ENCODE data around the gene LARGE2.

Gene LARGE2

GRCh38 chr11:45922425-45923082, at the start of gene LARGE2:
Gene LARGE2 (plus strand): TSS chr11:45922656. CDS start chr11:45922883, 227 bp downstream.
- no peak for DNase-seq (ENCODE audit: low spot score)

DNA sequence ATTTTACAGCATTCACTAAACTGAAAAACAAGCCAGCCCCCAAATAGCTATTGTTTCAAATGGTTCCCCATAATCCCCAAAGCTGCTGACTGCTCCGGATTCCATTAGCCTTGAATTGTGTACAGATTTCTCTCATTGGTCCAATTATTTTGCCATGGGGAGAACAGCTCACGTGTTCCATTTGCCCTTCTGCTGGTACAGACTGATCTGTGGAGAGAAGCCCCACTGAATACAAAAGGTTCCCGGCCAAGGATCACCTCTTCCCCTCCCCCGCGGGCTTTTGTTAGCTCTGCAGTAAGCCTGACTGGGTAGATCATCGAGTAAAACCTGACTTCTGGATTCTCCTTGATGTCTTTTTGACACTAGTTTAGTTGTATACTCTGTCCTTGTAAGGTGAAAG, 46.1 kb upstream of the LARGE2 start:
- DNase-seq (ENCODE audit: low spot score): no peak

DNA sequence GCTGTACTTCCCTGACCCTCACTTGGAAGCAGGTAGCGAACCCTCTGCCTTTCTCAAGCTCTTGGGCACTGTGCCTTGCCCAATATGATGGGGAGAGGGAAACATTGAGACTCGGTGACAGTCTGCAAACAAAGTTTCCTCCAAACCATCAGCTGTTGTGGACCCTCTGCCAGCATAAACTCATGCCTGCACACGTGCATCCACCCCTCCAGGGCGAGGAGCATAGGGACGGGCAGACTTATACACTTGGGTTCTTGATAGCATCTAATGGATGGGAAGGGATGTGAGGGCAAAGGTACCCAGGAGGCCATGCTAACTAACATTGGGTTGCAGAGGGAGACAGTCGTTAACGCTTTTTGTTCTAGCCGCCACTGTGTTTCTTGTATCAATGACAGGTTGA, 45.2 kb upstream of the LARGE2 start:
- no peak for DNase-seq (ENCODE audit: low spot score)

DNA sequence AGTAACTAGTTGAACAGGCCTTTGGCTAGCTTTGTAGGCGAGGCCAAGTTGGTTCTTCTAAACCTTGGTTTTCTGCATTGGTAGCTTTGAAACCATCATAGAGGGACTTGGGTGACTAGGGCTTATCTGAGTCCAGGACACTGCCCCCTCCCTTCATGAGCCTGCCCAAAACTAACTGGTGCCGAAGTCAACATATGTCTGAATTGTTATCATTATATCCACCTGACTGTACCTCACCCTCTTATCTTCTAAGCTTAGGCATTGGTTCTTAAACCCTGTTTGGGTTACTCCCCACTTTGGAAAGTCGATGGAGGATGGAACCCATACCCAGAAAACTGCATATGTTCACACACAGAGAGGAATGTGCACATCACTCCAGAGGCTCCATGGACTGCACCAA, 44.6 kb upstream of the LARGE2 start:
- no peak for DNase-seq (ENCODE audit: low spot score)

DNA sequence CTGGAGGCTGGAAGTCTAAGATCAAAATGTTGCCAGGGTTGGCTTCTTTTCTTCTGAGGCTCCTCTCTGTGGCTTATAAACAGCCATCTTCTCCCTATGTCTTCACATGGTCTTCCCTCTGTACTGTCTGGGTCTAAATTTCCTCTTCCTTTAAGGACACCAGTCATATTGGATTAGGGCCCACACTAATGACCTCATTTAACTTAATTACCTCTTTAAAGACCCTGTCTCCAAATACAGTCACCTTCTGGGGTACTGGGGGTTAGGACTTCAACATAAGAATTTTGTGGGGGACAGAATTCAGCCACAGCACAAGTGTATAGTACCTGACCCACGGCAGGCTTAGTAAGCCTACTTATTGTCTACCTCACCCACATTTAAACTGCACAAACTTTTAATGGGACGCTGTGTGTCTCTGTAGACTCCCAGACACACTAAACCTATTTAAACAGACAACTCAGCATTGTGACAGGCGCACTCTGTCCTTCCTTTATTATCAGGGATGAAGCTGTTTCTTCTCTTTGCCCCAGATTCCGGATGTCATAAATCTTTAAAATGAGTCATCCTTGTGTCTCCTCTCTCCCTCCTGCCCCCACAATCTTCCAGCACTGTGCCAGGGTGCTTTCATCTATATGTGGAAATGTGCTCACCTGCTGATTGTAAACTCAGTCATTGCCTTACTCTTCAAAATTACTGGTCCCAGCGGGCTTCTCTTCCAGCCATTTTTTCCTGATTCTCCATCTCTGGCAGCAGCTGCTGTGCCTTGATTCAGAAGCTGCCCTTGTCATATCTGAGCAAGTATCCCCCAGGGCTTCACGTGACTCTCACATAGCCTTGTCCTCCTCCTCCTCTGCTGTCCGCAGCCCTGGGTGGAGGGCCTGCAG, 42.4 kb upstream of the LARGE2 start:
- no peak for DNase-seq (ENCODE audit: low spot score)

DNA sequence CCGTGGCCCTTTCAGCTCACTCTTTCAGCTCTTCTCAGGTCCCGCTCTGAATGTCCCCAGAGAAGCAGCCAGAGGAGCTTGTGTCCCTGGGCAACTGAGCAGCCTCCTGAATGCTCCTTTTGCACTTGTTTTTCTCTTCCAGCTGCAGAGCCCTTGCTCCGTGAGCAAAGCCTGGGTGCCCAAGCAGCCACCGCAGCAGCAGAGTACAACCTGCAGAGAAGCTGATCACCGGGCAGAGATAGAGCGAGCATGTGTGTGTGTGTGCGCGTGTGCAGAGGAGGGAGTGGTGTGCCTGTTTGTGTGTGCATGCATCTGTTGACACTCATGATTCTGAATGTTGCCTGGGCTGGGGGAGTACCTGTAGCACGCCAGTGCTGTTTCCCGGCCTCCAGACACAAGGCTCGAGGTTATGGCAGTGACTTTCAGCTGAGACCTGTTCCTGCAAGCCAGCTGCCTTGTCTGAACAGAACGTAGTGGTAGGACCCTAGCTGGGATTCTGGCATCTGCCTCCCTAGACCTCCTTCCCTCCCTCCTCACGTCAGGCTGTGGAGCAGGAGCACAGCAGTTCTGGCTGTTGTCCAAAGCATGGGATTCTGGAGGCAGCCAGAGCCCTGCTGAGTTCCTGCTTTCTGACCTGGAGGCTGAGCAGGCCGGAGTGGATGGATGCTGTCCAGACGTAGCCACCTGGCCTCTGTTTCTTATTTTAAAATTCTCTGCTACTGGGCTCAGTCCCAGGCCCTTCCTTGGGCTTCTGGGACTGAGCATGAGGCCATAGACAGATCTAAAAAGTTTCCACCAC, 41.5 kb upstream of the LARGE2 start:
- DNase-seq (ENCODE audit: low spot score): no peak

DNA sequence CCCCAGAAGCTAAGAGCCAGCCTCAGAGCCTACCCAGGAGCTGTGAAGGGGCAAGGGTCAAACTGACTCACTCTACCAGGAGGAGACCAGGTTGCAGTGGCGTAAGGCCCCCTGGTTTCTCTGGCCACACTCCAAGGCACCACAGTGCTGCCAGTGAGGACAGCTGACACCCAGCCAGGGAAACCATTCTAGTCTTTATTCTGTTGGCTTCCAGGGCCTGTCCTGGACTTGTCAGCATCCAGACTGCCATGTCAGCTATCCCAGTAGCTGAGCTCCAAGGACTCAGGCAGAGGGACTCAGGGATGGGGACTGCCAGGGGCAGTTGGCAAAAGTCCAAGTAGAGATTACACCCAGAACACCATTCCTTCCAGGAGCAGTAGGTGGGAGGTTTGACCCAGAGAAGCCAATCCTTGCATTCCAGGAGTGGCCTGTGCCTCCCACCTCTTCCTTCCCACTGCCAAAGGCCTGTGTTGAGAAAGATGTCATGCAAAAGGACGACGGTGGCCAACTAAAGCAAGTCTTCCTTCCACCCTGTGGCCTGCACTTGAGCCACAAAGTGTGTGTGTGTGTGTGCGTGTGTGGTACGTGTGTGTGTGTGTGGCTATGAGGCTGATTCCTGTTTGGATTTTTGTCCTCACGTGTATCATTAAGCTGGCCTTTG, 40.6 kb upstream of the LARGE2 start:
- DNase-seq (ENCODE audit: low spot score): no peak

DNA sequence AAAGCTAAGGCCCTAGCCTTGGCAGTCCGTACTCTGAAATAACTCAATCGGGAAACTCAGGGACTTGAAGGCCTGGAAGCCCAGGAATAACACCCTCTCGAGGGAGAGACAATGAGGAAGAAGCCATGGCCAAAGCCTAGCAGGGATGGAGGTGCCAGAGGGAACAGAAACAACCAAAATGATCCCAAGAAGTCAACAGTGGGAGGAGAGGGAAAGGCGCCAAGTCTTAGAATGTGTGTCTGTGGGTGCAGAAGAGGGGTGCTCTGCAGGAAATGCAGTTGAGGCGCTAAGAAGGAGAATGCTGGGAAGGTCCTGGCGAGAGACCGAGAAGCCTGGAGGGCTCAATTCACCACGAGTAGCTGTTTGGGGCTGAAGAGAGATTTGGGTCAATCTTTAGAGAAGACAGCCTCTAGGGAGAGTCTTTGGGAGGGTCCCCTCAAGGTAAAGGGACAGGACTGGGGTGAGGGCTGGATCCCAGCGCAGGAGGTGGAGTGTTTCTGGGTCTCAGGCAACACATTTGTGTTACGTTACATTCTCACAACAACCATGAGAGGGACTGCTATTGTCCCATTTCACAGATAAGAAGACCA, 37.8 kb upstream of the LARGE2 start:
- DNase-seq (ENCODE audit: low spot score): no peak

- peak; percentile 36 for DNase-seq (ENCODE audit: low spot score)
Measured at GRCh38 chr11:45885274-45885920, 37.1 kb upstream of the LARGE2 start, which contains the start of gene MAPK8IP1. Gene MAPK8IP1 (plus strand): TSS chr11:45885651. CDS start chr11:45885821, 170 bp downstream.

- no peak for DNase-seq (ENCODE audit: low spot score)
Measured at GRCh38 chr11:45885921-45886721, 36.3 kb upstream of the LARGE2 start.

GRCh38 chr11:45886816-45887520, 35.5 kb upstream of the LARGE2 start:
- DNase-seq (ENCODE audit: low spot score): no peak

GRCh38 chr11:45887587-45887986, 34.9 kb upstream of the LARGE2 start:
- DNase-seq (ENCODE audit: low spot score): no peak

GRCh38 chr11:45889555-45889954, 32.9 kb upstream of the LARGE2 start:
- no peak for DNase-seq (ENCODE audit: low spot score)

DNA sequence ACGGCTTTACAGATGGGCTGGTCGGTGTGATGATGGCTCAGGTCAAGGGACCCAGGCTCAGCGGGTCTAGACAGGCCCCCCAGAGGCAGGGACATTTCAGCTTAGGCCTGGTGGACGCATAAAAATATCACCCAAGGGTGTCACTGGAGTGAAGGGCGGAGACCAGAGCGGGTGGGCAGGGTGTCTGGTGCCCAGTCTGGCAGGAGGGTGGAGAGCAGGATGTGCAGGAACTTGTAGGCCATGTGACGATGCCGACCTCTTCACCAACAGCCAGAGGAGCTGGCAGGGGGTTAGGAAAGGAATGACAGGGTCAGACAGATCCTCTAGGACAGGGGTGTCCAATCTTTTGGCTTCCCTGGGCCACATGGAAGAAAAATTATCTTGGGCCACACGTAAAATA, 32.5 kb upstream of the LARGE2 start:
- DNase-seq (ENCODE audit: low spot score): no peak

GRCh38 chr11:45890886-45891550, 31.4 kb upstream of the LARGE2 start:
- DNase-seq (ENCODE audit: low spot score): no peak

DNA sequence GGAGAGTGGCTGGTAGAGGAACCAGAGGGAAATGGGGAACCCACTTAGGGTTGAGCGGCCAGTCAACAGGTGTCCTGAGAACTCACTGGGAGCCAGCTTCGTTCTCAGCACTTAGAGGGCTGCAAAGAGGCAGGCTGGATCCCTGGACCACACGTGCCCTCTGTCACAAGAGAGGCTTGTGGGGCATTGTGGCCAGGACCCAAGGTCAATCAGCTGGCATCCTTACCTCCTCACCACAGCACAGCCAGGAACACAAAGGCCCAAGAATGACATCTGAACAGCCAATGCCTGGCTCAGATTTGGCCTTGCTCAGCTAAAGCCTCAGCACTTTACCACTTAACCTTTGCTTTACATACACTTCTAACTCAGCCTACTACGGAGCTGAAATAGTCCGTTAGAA, 29.6 kb upstream of the LARGE2 start:
- no peak for DNase-seq (ENCODE audit: low spot score)

DNA sequence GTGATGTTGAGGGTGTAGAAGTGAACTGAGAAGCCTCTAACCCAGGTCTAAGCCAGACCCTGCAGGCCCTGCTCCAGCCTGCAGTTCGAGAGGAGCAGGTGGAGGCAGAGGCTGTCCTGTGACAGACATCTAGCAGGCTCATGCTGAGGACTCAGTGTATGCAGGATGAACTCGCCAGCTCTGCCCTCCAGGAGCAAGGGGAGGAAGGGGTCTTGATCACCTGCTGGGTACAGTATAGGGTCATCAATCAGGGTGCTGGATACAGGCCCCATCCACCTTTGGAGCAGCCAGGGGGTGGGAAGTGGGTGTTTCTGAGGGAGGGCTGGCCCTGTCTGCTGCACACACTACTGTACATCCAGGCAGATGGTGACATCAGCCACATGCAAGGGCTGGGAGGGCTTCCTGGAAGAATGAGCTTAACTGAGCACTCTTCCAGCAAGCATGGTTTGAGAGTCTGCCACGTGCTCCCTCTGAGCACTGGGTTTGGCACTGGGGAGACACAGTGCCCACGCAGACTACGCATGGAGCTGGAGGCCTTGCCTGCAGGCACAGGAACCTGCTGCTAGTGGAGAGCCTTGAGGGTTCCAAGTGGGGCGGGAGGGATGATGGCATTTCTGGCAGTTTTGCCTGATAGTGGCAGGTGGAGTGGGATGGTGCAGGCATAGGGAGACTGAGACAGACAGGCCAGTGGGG, 27.8 kb upstream of the LARGE2 start:
- DNase-seq (ENCODE audit: low spot score): no peak

- no peak for DNase-seq (ENCODE audit: low spot score)
Measured at GRCh38 chr11:45895553-45896259, 26.8 kb upstream of the LARGE2 start.

Data from hematopoietic multipotent progenitor cell treated with erythropoietin and hydrocortisone succinate and interleukin-3 and kit ligand, for 15 days (in vitro differentiated cells).